HG03575 (cell line): Measurements from ENCODE around the gene GNA14.

Experiments
- ATAC-seq: cut with Tn5 transposase; IDR thresholded peaks from one replicate; pipeline ENCODE4 v1.9.1; 2021; ENCODE audit not compliant: unreplicated experiment, insufficient number of reproducible peaks, low FRiP score; ENCODE audit errors: extremely low read depth

The GNA14 gene

DNA sequence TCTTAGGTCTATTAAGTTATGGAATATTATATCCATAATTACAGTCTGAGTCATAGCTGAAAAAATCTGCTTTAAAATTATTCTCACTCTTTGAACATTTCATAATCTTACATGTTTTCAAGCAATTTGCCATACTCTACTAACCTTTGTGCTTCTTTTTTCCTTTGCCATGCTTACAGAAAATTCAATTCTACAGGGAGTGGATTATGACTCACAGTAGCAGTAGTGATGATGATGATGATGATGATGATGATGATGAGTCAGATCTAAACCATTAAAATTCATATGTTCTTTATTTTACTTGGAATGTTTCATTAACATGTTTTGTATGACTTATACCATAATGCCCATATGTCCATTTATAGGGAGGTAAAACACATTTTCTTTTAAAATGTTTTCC lies 263.7 kb downstream of the GNA14 start:
- ATAC-seq, result no peak

DNA sequence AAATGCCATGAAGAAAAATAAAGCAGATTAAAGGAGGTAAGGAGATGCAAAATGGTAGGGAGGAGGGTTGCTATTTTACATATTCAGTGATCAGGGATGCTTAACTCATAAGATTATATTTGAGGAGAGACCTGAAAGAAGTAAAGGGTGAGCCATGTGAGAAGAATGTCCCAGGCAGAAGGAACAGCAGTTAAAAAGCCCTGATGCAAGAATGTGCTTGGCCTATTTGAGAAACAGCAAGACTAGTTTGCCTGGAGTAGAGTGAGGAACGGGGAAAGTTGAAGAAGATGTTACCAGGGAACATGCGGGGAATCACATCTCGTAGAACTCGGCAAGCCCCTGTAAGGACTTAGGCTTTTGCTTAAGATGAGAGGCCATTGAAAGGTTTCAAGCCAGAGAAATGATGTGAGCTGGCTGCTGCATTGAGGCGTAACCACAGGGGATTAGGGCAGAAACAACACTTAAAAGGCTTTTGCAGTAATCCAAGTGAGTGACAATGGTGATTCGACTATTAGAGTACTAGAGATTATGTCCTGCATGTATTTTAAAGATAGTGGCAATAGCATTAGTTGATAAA lies 272.1 kb downstream of the GNA14 start:
- no peak for ATAC-seq

- no peak for ATAC-seq
Observed at GRCh38 chr9:77374266-77374665, 273.9 kb downstream of the GNA14 start.
